H9 (cell line): ENCODE results near the gene TKTL1. TPM values are rescaled to one million over a fixed set of nuclear protein-coding genes. Genes with fewer than 3 reads are reported as not detected.

Experiments
- DNase-seq: peaks from one replicate; pipeline ENCODE4 v3.0.0-alpha.2; 2017
- H2AFZ ChIP-seq: one replicate; pipeline ENCODE4 v1.6.1; 2013; ENCODE audit warnings: mild to moderate bottlenecking, low read length, control low read depth, moderate library complexity
- H2AK5ac ChIP-seq: 2 replicates; pipeline ENCODE4 v1.6.1; 2013; ENCODE audit warnings: low read length, control low read depth, mixed read lengths; ENCODE audit not compliant: insufficient read length
- H2BK120ac ChIP-seq: one replicate; pipeline ENCODE4 v1.6.1; 2013; ENCODE audit warnings: low read depth, mild to moderate bottlenecking, low read length, control low read depth, inconsistent platforms; ENCODE audit not compliant: poor library complexity, severe bottlenecking
- H2BK12ac ChIP-seq: 2 replicates; pipeline ENCODE4 v1.6.1; 2013; ENCODE audit warnings: low read length, control low read depth, mixed read lengths, low read depth; ENCODE audit not compliant: insufficient read length
- H2BK15ac ChIP-seq: 2 replicates; pipeline ENCODE4 v1.6.1; 2013; ENCODE audit warnings: low read depth, low read length, control low read depth
- H2BK20ac ChIP-seq: one replicate; pipeline ENCODE4 v1.6.1; 2013; ENCODE audit warnings: low read depth, mild to moderate bottlenecking, low read length, control low read depth, inconsistent platforms; ENCODE audit not compliant: poor library complexity, severe bottlenecking
- H2BK5ac ChIP-seq: 2 replicates; pipeline ENCODE4 v1.6.1; 2013; ENCODE audit warnings: low read length, control low read depth, mixed read lengths; ENCODE audit not compliant: insufficient read length
- H3K14ac ChIP-seq: 2 replicates; pipeline ENCODE4 v1.6.1; 2013; ENCODE audit warnings: low read length, control low read depth; ENCODE audit not compliant: insufficient read depth
- H3K18ac ChIP-seq: 2 replicates; pipeline ENCODE4 v1.6.1; 2013; ENCODE audit warnings: low read depth, mild to moderate bottlenecking, mixed read lengths, low read length, control low read depth; ENCODE audit not compliant: insufficient read length
- H3K23ac ChIP-seq: 2 replicates; pipeline ENCODE4 v1.6.1; 2013; ENCODE audit warnings: low read length, control low read depth, mixed read lengths, low read depth; ENCODE audit not compliant: insufficient read length
- H3K23me2 ChIP-seq: 2 replicates; pipeline ENCODE4 v1.6.1; 2013; ENCODE audit warnings: low read depth, mild to moderate bottlenecking, mixed read lengths, low read length, control low read depth; ENCODE audit not compliant: insufficient read length, poor library complexity, severe bottlenecking
- H3K27ac ChIP-seq: 2 replicates; pipeline ENCODE4 v1.5.1; 2013; ENCODE audit warnings: low read length, control low read depth, mixed read lengths, low read depth; ENCODE audit not compliant: insufficient read length
- H3K27me3 ChIP-seq: 2 replicates; pipeline ENCODE4 v1.6.1; 2013; ENCODE audit warnings: low read length, control low read depth, inconsistent platforms; ENCODE audit not compliant: insufficient read depth
- H3K4ac ChIP-seq: 2 replicates; pipeline ENCODE4 v1.6.1; 2013; ENCODE audit warnings: low read depth, mild to moderate bottlenecking, control low read depth, inconsistent platforms, low read length, moderate library complexity
- H3K4me1 ChIP-seq: 2 replicates; pipeline ENCODE4 v1.6.1; 2013; ENCODE audit warnings: low read length, control low read depth, inconsistent platforms; ENCODE audit not compliant: insufficient read depth
- H3K4me2 ChIP-seq: 2 replicates; pipeline ENCODE4 v1.6.1; 2013; ENCODE audit warnings: low read length, control low read depth, mixed read lengths; ENCODE audit not compliant: insufficient read length, insufficient read depth
- H3K56ac ChIP-seq: 2 replicates; pipeline ENCODE4 v1.6.1; 2013; ENCODE audit warnings: low read depth, mild to moderate bottlenecking, mixed read lengths, low read length, control low read depth; ENCODE audit not compliant: insufficient read length
- H3K79me1 ChIP-seq: 2 replicates; pipeline ENCODE4 v1.6.1; 2013; ENCODE audit warnings: low read depth, mild to moderate bottlenecking, moderate library complexity, low read length, control low read depth, inconsistent platforms; ENCODE audit not compliant: insufficient read depth, poor library complexity, severe bottlenecking
- H3K79me2 ChIP-seq: 2 replicates; pipeline ENCODE4 v1.6.1; 2013; ENCODE audit warnings: low read length, control low read depth, inconsistent platforms; ENCODE audit not compliant: insufficient read depth
- H3K9ac ChIP-seq: 2 replicates; pipeline ENCODE4 v1.6.1; 2013; ENCODE audit warnings: low read length, control low read depth, mixed read lengths; ENCODE audit not compliant: insufficient read length; ENCODE audit errors: extremely low read depth
- H3K9me3 ChIP-seq: one replicate; pipeline ENCODE4 v1.6.1; 2013; ENCODE audit warnings: low read depth, low read length, inconsistent platforms; ENCODE audit not compliant: control insufficient read depth
- H3T11ph ChIP-seq: one replicate; pipeline ENCODE4 v1.6.1; 2013; ENCODE audit warnings: mild to moderate bottlenecking, low read length, control low read depth, inconsistent platforms
- H4K20me1 ChIP-seq: one replicate; pipeline ENCODE4 v1.6.1; 2013; ENCODE audit not compliant: control insufficient read depth, insufficient read length, insufficient read depth
- H4K5ac ChIP-seq: 2 replicates; pipeline ENCODE4 v1.6.1; 2013; ENCODE audit warnings: low read depth, mild to moderate bottlenecking, mixed read lengths, low read length, control low read depth; ENCODE audit not compliant: insufficient read length
- H4K8ac ChIP-seq: replicated peaks from 2 replicates; pipeline ENCODE4 v1.6.1; 2013; ENCODE audit warnings: low read length, control low read depth, mixed read lengths, low read depth; ENCODE audit not compliant: insufficient read length
- H4K91ac ChIP-seq: 2 replicates; pipeline ENCODE4 v1.6.1; 2013; ENCODE audit warnings: low read depth, mild to moderate bottlenecking, moderate library complexity, mixed read lengths, low read length, control low read depth; ENCODE audit not compliant: insufficient read length
- H3K27ac Mint-ChIP-seq, 3 experiments: 2 replicates in 2 of 3; 3 replicates in 1 of 3; pipeline ENCODE4 v1.8.0; 2020 to 2021; ENCODE audit warnings: mixed read lengths in 3 of 3, mild to moderate bottlenecking in 1 of 3, moderate library complexity in 1 of 3
- H3K27me3 Mint-ChIP-seq: 2 replicates; pipeline ENCODE4 v1.8.0; 2021; ENCODE audit warnings: low read depth, mild to moderate bottlenecking, moderate library complexity, mixed read lengths
- H3K36me3 Mint-ChIP-seq, 3 experiments: 2 replicates in 2 of 3; 3 replicates in 1 of 3; pipeline ENCODE4 v1.8.0; 2020 to 2021; ENCODE audit warnings: low read depth in 3 of 3, mixed read lengths in 3 of 3; ENCODE audit not compliant: insufficient read depth in 1 of 3
- H3K4me1 Mint-ChIP-seq, 2 experiments: 2 replicates each; pipeline ENCODE4 v1.8.0; 2020; ENCODE audit warnings: mixed read lengths in 2 of 2
- H3K4me3 Mint-ChIP-seq, 2 experiments: 2 replicates in 1 of 2; 3 replicates in 1 of 2; pipeline ENCODE4 v1.8.0; 2020 to 2021; ENCODE audit warnings: mild to moderate bottlenecking in 2 of 2, mixed read lengths in 2 of 2, moderate library complexity in 1 of 2
- H3K9me3 Mint-ChIP-seq, 2 experiments: 2 replicates in 1 of 2; 3 replicates in 1 of 2; pipeline ENCODE4 v1.8.0; 2020; ENCODE audit warnings: mild to moderate bottlenecking in 2 of 2, mixed read lengths in 2 of 2, moderate library complexity in 1 of 2
- CTCF ChIP-seq: fragments of 200-600 bp; sonication (generic); conservative IDR thresholded peaks from 3 replicates; pipeline ENCODE4 v1.8.0; 2021; ENCODE audit warnings: antibody characterized with exemption, mild to moderate bottlenecking
- WGBS: extraction: QIAGEN DNeasy Blood & Tissue Kit; methylation state at CpG from one replicate; pipeline ENCODE4 v1.1.7; 2013; ENCODE audit warnings: missing lambda C conversion rate, low lambda C conversion rate, mixed read lengths; ENCODE audit not compliant: insufficient read length; ENCODE audit errors: extremely low coverage; 5-methylcytosine and 5-hydroxymethylcytosine counted together
- total RNA-seq: library from RNA; stranded (reverse); gene quantifications from 2 replicates; pipeline ENCODE4 v1.2.1, GENCODE V29; 2021

The TKTL1 gene
- total RNA-seq, 1 experiment from 2014 or later, result not detected

- Histone ChIP-seq H2AFZ (no peak overlapping the region), H3K14ac (no peak overlapping the region), H3K18ac (no peak overlapping the region), H2AK5ac (no peak overlapping the region), H4K5ac (no peak overlapping the region), H4K91ac (no peak overlapping the region), H3K27me3 (no peaks in the 10 kb centered on the region), H3K4ac (no peak overlapping the region), H3K79me1 (no peaks in the 10 kb centered on the region), H2BK20ac (no peak overlapping the region), H3T11ph (no peak overlapping the region), H3K9me3 (peaks cover 22% of the 10 kb centered on the region), H2BK5ac (no peak overlapping the region), H3K79me2 (no peaks in the 10 kb centered on the region), H2BK12ac (no peak overlapping the region), H3K9ac (no peak overlapping the region), H3K23me2 (peaks cover 3% of the 10 kb centered on the region), H2BK15ac (no peak overlapping the region), H4K8ac (no peak overlapping the region), H3K23ac (no peak overlapping the region), H3K27ac (no peak overlapping the region), H4K20me1 (peaks cover 3% of the 10 kb centered on the region), H3K56ac (no peak overlapping the region), H3K4me2 (no peak overlapping the region), H2BK120ac (no peak overlapping the region), H3K4me1 (no peaks in the 10 kb centered on the region)
- WGBS, result no CpG with 5 or more reads among the region's 27 CpGs
- no peak for TF ChIP-seq CTCF
- Mint-ChIP-seq H3K27ac (0 out of 7 replicates have a peak overlapping the region, but pooled peaks of 1 of the 3 experiments have one; percentile 57), H3K9me3 (peaks cover 51 to 68% of the 10 kb centered on the region in 2 experiments), H3K4me1 (no peaks in the 10 kb centered on the region), H3K27me3 (peaks cover 2% of the 10 kb centered on the region), H3K4me3 (no peak overlapping the region), H3K36me3 (peaks cover 31 to 85% (median 82%) of the 10 kb centered on the region in 3 experiments)
- no peak for DNase-seq
Observed at GRCh38 chrX:154357205-154357604, 61.6 kb downstream of the TKTL1 start.
